Fibroblast of lung (primary cell): ENCODE results near the gene B3GNT4.

ENCODE experiments used
- EZH2 ChIP-seq: IDR thresholded peaks from 2 replicates; pipeline ENCODE4 v1.5.1; 2012; ENCODE audit warnings: low read length, control low read depth, mild to moderate bottlenecking; ENCODE audit errors: missing control alignments
- TF ChIP-seq, protein P1 (sequence below), 2 donors: IDR thresholded peaks in 1 of 2; conservative IDR thresholded peaks in 1 of 2; 1 replicate in 1 of 2; 2 replicates in 1 of 2; pipeline ENCODE4 v1.5.1; 2011 to 2012; ENCODE audit warnings: low read length in 2 of 2, control low read depth in 1 of 2, inconsistent platforms in 1 of 2, low read depth in 1 of 2, mild to moderate bottlenecking in 1 of 2

DNA sequence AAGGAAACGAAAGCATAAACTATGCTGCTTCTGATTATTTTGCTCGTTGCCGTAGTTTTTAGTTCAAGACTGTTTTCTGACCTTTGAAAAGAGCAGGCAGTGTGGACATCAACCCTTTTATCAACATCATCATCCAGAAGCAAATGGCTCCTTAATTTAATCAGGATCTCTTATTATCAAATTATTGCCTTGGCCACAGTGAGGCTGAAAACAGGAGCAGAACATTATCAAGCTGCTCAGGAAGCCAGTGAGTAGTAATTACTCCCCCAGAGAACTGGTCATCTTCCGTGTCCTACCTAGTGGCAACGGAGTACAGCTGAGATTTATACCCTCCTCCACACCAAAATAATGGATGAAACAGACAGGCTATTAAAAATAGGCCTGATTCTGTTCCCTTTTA is 24.6 kb downstream of the B3GNT4 start:
- TF ChIP-seq, protein P1, sequence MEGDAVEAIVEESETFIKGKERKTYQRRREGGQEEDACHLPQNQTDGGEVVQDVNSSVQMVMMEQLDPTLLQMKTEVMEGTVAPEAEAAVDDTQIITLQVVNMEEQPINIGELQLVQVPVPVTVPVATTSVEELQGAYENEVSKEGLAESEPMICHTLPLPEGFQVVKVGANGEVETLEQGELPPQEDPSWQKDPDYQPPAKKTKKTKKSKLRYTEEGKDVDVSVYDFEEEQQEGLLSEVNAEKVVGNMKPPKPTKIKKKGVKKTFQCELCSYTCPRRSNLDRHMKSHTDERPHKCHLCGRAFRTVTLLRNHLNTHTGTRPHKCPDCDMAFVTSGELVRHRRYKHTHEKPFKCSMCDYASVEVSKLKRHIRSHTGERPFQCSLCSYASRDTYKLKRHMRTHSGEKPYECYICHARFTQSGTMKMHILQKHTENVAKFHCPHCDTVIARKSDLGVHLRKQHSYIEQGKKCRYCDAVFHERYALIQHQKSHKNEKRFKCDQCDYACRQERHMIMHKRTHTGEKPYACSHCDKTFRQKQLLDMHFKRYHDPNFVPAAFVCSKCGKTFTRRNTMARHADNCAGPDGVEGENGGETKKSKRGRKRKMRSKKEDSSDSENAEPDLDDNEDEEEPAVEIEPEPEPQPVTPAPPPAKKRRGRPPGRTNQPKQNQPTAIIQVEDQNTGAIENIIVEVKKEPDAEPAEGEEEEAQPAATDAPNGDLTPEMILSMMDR (conservative IDR thresholded peaks at IDR 0.05 in 1 of 2, IDR thresholded peaks at IDR 0.05 in 1 of 2; ENCODE audit: low read depth in 1 of 2, low read length in 2 of 2) = no peak
- TF ChIP-seq EZH2 = no peak
